ENCODE measurements around the gene GPATCH4.
"Not testable (repeated sequence)": the region's sequence is repeated elsewhere in the genome, so short reads cannot be mapped to it uniquely, and the experiment has no call there.

GPATCH4 gene

DNA sequence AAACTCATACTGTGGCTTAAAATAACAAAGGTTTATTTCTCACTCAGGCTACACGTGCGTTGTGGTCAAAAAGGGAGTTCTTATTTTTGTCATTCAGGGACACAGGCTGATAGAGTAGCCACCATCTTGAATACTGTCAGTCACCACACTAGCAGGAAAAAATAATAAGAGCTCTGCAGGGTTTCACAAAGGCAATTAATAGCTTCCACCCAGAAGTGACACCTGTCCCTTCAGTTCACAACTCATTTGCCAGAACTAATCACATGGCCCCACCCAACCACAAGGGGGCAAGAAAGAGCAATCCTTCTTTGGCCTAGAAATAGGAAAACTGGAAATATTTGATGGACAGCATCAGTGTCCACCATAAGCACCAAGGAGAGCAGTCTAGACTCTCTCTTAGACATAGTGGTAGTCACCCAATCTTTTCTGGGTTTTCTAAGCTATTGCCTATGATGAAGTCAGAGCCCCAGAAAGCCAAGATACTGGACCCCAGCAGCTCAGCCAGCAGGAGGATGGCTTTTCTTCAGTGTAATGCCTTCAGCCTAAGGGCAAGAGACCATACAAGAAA lies 26.1 kb upstream of the GPATCH4 start:
- no peak for DNase-seq (ENCODE audit: low read depth in 2 of 2)

DNA sequence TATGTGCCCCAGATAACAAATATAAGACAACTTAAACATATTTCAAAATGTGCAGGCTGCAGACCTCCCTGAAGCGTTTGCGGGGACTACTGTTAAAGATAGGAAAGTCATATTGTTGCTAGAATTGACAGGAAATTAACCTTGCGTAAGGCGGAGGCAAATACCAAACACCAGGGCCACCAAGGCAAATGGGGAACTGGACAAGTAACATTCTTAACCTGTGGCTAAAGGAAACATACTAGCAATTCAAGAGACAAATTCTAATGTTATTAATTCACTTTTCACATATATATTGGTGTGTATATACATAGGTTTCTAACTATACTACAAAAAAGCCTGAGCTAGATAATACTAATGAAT lies 24.8 kb upstream of the GPATCH4 start:
- no peak for DNase-seq (ENCODE audit: low read depth in 2 of 2)

DNA sequence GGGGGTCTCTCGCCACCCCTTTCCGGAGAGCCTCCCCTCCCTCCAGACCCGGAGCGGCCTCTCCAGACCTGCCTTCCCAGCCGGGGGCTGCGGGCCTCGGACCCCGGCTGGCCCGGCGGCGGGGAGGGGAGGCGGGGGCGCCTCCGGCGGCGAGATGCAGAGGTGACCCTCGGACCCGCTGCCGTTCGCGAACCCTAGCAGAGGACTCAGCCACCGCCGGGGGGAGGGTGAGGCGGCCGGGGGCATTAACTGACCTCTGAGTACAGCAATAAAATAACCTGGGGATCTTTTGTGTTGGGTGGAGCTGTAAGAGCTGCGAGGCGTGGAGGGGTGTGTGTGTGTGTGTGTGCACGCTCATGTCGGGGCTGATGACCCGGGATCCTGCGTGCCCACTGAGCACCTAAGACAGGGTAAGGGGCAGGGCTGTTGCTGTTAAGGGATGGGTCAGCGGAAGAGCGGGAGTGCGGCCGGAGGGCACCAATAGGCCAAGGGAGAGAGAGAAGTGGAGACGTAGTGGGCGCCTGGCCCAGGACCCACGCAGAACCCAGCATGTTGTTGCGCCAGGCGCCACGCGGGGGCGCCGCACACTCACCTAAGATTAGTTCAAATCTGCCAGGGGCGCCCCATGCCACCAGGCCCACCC lies 24.3 kb upstream of the GPATCH4 start:
- DNase-seq (ENCODE audit: low read depth in 2 of 2), result peak in 1 of 2 donors; percentile 35

DNA sequence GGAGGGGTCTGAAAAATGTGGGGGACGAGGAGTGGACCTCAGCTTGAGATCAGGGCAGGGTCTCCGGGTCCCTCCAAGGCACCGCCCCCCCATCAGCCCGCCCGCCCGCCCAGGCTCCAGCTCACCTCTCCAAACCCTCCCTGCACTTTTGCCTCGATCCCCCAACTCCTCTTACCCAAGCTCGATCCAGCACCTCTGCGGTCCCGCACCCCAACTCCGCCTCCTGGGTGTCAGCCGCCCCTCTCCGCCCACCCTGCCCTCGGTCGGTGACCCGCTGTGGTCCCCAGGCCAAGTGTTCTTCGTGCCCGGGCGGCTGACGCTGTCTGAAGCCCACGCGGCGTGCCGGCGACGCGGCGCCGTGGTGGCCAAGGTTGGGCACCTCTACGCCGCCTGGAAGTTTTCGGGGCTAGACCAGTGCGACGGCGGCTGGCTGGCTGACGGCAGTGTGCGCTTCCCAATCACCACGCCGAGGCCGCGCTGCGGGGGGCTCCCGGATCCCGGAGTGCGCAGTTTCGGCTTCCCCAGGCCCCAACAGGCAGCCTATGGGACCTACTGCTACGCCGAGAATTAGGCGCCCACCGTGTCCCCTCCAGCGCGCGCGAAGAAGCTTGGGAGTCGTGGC lies 23.6 kb upstream of the GPATCH4 start:
- no peak for DNase-seq (ENCODE audit: low read depth in 2 of 2)

DNA sequence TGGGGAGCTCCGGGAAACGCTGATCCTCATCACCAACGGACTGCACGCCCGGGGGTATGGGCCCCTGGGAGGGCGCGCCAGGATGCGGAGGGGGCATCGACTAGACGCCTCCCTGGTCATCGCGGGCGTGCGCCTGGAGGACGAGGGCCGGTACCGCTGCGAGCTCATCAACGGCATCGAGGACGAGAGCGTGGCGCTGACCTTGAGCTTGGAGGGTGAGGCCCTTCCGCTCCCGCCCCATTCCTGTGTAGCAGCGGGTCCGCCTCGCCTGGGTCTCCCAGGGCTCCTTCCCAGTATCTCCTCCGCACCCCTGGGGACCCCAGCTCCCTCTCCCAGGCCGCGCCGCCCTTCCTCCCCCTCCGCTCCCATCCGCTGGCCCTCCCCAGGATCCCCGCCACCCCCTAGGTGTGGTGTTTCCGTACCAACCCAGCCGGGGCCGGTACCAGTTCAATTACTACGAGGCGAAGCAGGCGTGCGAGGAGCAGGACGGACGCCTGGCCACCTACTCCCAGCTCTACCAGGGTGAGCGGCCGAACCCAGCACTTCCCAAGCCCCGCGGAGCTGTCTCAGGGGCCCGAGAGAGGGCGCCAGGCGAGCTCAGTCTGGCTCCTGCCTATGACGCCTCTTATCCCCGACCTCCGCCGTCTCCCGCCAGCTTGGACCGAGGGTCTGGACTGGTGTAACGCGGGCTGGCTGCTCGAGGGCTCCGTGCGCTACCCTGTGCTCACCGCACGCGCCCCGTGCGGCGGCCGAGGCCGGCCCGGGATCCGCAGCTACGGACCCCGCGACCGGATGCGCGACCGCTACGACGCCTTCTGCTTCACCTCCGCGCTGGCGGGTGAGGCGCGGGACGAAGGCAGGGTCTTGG lies 22.9 kb upstream of the GPATCH4 start:
- no peak for DNase-seq (ENCODE audit: low read depth in 2 of 2)

DNA sequence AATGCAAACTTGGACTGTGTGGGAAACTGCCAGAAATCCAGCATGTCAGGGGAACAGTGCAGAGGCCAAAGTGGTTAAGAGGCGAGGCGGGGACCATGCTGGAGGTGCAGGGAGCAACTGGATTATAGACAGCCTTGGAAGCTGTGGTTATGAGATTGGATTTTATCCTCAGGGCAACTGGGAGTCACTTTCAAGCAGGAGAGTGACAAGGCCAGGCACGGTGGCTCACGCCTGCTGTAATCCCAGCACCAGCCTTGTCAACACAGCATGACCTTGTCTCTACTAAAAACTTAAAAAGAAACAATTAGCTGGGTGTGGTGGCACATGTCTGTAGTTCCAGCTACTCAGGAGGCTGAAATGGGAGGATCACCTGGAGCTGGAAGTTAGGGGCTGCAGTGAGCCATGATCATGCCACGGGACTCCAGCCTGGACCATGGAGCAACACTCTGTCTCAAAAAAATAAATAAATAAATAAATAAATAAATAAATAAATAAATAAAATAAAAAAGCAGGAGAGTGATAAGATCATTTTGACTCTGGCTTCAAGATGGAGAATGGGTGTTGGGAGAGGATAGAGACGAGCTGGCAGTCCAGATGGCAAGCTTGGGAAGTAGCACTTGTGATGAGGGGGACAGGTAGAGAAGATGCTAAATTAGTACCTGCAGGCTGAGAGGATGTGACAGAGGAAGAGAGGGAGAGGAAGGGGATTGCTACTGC lies 21.5 kb upstream of the GPATCH4 start:
- DNase-seq (ENCODE audit: low read depth in 2 of 2), result no peak

DNA sequence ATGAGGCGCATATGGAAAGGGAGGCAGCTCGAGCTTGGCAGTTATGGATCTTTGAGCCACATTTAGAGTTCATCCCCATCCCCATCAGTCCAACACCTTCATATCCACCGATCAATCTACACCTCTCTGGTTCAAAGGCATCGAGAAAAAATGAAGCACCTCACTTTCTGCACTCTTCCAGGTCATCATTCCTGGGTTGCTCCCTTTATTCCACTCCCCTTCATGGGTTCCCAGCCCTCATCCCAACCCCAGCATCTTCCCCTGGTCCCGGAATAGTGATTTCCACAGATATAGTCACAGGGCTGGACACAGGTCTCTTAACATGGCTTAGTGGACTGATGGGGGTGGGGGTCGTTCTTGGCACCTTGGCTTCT lies 18.3 kb upstream of the GPATCH4 start:
- DNase-seq (ENCODE audit: low read depth in 2 of 2), result no peak

DNA sequence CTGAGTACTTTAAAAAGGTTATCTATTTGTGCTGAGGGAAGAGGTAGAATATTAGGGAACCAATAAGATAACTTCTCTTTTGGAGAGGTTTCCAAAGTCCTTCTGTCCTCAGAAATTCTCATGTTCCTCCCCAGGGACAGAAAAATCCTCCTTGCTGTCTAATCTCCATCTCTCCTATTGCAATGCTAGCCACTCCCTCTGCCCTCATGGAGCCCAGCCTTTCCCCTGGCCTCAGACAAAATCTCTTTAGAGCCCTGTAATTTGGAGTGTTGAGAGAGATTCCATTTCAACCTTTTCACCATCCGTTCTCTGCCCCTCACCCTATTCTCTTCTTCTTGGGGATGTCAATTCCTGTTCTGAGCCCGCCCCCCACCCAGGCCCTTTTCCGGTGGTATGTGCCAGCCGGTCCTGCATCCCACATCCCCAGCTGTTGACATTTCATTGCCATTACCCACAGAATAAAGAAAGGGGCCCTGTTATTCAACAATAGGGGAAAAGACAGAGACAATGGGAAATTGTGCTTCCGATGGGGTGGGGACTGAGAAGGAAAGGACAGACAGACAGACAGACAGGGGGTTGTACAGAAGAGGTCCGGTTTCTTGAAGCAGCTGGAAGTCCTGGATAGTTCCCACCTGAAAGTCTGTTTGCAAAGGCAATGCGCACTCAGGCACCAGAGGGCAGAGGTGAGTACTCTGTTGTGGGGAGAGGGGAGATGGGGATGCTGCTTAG lies 17.7 kb upstream of the GPATCH4 start, which contains the start of gene HAPLN2:
Gene HAPLN2 (plus strand): TSS at position 563 of the 729 bp plus-strand sequence. CDS start 4,076 bp downstream, outside the sequence.
- no peak for DNase-seq (ENCODE audit: low read depth in 2 of 2)

DNA sequence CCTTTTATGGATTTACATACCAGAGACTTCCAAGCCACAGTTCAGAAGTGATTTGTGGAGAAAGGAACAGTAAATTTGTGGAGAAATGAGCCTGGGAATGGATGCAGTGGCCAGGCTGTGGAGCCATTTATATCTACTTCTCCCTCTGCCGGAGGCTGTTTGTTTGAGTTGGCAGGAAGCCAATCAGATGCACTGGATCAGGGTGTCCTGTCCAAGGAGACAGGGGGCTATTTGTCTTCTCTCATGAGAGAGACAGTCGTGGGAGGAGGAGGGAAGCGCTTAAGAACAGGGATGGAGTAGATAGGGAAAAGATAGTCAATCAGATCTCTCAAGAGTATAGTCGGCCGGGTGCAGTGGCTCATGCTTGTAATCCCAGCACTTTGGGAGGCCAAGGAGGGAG lies 15.2 kb upstream of the GPATCH4 start:
- DNase-seq (ENCODE audit: low read depth in 2 of 2), result no peak

DNA sequence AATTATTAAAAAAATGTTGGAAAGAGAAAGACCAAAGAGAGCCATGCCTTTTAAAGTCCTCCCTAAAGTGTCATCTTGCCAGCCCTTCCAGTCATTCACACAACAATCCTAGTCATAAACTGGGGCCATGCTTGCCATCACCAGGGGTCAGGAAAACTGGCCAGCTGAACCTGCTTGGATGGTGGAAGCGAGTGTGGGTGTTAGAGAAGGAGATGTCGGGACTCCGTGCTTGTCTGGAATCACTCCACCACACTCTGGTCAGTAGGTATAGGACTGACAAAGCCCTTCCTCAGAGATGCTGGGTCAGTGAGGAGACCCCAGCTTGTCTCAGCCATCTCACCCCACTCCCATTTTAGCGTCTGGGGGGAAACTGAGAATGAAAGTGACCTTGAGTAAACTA lies 14.7 kb upstream of the GPATCH4 start:
- no peak for DNase-seq (ENCODE audit: low read depth in 2 of 2)

DNA sequence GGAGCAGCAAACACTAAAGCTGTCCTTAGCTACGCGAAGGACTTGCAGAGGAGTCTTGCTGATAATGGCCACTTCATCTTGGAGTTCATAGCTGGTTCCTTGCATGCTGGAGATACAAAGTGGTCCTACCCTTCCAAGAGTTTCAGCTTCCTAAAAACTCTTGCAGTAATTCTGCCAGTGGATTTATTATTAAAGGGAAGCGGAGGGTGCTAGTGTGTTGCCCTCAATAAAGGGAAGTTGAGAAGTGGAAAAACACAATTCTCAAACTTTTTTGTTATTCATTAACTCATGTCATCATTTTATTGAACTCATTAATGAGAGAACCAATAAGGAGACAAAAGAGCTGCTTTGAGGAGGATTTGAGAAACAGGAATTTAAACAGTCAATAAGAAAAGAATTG lies 11.4 kb upstream of the GPATCH4 start:
- DNase-seq (ENCODE audit: low read depth in 2 of 2), result no peak

DNA sequence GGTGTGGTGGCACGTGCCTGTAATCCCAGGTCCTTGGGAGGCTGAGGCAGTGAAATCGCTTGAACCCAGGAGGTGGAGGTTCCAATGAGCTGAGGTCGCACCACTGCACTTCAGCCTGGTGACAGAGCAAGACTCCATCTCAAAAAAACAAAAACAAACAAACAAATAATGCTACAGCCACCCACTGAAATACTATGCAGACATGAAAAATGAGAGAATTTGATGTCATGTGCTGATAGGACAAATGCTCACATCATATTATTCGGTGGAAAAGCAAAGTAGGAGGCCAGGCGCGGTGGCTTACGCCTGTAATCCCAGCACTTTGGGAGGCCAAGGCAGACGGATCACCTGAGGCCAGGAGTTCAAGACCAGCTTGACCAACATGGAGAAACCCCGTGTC lies 8.8 kb upstream of the GPATCH4 start:
- DNase-seq (ENCODE audit: low read depth in 2 of 2), result not testable (repeated sequence)

DNA sequence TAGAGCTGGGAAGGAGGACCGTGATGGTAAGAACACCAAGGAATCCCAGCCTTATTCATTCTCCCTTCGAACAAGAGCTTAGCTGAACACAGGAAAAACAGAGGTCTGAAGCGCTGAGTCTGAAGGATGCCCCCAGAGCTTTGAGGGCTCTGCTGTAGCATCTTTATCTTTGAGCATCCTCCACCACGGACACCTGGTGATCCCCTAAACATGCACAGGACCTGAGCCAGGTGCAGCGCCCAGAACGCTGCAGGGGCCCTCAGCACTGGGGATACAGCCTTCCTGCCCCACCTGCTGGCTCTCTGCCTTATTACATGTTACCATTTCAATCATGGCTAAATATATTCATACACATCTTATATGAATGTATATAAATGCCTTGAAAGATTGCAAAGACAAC lies 7.7 kb upstream of the GPATCH4 start:
- no peak for DNase-seq (ENCODE audit: low read depth in 2 of 2)

DNA sequence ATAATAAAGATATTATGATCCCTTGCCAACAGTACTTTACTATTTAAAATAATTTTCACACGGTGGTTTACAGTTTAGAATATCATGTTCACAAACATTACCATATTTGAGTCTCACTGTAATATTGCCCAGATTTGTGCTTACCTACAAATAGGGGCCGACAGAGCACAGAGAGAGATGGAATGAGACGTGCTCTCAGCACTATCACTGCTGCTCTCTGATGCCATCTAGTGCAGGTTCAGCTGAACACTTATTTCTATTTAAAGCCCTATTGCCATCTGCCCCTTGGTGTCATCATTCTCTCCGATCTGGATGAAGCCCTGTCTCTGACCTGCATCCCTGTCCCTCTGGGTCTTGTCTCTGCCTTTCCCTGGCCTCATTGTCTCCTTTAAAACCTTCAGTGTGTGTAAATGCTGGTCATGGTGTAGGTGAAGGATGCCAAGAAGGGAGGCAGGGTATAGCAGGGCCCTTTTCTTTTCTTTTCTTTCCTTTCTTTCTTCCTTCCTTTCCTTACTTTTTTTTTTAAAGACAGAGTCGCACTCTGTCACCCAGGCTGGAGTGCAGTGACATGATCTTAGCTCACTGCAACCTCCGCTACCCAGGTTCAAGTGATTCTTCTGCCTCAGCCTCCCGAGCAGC lies 6.9 kb upstream of the GPATCH4 start:
- peak in 1 of 2 donors; percentile 32 for DNase-seq (ENCODE audit: low read depth in 2 of 2)

DNA sequence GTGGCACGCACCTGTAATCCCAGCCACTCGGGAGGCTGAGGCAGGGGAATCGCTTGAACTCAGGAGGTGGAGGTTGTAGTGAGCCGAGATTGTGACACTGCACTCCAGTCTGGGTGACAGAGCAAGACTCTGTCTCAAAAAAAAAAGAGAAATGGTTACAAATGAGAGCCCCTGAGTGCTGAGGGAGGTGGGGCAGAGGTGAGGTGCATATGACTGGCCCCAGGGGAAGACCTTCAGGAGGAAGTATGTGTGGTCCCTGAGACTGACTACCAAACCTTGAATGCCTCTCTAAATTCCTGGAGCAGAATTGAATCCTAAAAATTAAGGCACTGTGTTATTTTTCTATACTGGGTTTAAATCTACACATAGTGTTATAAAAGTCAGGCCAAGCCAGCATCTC lies 6.1 kb upstream of the GPATCH4 start:
- not testable (repeated sequence) for DNase-seq (ENCODE audit: low read depth in 2 of 2)

DNA sequence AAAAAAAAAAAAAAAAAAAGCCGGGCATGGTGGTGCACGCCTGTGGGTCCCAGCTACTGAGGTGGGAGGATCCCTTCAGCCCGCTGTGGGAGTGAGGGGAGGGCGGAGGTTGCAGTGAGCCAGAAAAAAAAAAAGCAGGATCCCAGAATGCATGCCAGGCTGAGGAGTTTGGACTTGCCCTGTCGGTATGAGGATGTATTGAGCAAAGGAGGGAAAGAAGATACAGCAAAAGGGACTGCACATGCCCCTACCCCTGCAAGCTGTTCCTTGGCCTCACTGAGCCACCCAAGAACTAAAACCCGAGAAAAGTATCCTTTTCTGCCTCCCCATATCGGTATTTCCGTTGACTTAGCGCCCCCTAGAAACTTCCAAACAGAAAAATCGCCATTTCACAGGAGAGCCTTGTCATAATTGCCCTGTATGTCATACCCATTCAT lies 1.3 kb upstream of the GPATCH4 start:
- no peak for DNase-seq (ENCODE audit: low read depth in 2 of 2)

DNA sequence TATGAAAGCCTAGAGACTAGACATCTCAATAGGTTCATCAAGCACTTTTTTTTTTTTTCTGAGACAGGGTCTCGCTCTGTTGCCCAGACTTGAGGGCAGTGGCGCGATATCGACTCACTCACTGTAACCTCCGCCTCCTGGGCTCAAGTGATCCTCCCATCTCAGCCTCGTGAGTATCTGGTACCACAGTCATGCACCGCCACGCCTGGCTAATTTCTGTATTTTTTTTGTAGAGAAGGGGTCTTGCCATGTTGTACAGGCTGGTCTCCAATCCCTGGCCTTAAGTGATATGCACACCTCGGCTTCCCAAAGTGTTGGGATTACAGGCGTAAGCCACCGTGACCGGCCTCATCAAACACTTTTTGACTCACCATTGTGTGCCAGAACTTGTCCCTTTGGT lies 613 bp upstream of the GPATCH4 start:
- no peak for DNase-seq (ENCODE audit: low read depth in 2 of 2)

DNA sequence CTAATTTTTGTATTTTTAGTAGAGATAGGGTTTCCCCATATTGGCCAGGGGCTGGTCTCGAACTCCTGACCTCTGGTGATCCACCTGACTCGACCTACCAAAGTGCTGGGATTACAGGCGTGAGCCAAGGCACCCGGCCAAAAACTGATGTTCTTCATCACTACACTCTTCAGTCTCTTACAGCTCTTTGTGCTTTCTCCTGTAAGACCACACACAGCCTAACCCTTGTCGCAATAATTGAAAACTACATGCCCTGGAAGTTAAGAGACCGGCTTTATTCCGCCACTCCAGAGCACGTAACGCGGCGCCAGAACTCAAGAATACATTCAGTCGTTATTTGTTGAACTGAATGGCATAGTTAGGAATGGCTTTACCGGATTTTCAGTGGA lies 552 bp downstream of the GPATCH4 start:
- no peak for DNase-seq (ENCODE audit: low read depth in 2 of 2)

DNA sequence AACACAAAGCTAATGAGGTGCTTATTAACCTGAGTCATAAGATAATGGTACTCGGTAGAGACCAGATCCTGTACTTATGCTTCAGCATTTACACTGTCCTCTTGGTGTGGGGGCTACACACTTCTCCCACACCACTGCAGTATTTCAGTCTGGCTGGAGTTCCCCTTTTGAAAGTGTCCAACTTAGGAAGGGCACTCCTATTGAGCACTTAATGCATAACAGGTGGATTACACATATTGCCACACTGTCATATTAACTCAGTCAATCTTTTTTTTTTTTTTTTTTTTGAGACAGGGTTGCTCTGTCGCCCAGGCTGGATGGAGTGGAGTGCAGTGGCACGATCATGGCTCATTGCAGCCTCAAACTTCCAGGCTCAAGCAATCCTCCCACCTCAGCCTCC lies 1.5 kb downstream of the GPATCH4 start:
- no peak for DNase-seq (ENCODE audit: low read depth in 2 of 2)

DNA sequence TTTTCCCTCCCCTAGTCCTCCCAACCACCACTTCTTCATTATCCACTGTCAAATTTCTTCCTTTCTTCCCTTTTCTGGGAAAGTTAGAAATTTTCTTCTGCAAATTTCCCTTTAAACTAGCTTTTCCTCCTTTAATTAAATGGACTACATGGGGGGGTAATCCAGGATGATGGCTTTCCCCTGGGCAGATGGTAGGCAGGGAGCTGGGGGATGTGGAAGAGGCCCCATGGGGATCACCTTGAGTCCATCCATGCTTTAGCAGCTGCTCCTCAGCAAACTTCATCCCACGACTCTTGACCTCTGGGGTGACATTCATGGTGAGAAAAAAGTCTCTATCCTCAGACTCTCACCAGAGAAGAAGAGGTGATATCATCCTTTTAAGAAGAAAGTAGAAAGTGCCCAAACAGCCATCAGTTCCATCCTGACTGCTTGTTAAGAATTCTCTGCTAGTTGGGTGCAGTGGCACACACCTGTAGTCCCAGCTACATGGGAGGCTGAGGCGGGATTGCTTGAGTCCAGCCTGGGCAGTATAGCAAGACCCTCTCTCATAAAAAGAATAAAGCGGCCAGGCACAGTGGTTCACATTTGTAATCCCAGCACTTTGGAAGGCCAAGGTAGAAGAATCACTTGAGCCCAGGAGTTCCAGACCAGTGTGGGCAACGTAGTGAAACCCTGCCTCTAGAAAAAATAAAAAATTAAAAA lies 2.4 kb downstream of the GPATCH4 start:
- DNase-seq (ENCODE audit: low read depth in 2 of 2), result no peak

Data from stimulated activated CD8-positive, alpha-beta memory T cell treated with anti-CD3 and anti-CD28 coated beads, Interleukin-15, amount 100 ng/mL, for 48 hours (primary cell).